RWPE2 (cell line): ENCODE results near the gene WWOX.

ENCODE experiments used
- ATAC-seq: fragments of 200-7000 bp; cut with Tn5 transposase; 3 replicates; pipeline ENCODE4 v1.9.1; 2021; ENCODE audit warnings: low read depth
- DNase-seq: peaks from one replicate; pipeline ENCODE4 v3.0.0-alpha.2; 2020; ENCODE audit warnings: low spot score
- H3K27ac ChIP-seq: fragments of 450-650 bp; 2 replicates; pipeline ENCODE4 v1.5.1; 2017; ENCODE audit warnings: mild to moderate bottlenecking; ENCODE audit not compliant: poor library complexity, severe bottlenecking
- H3K27me3 ChIP-seq: fragments of 250-450 bp; sonication (Bioruptor Pico); 2 replicates; pipeline ENCODE4 v1.5.1; 2021; ENCODE audit warnings: mild to moderate bottlenecking, moderate library complexity; ENCODE audit not compliant: insufficient read depth, poor library complexity, severe bottlenecking
- H3K36me3 ChIP-seq: fragments of 250-450 bp; sonication (Bioruptor Pico); 2 replicates; pipeline ENCODE4 v1.5.1; 2020; ENCODE audit warnings: low read depth, mild to moderate bottlenecking, moderate library complexity
- H3K4me1 ChIP-seq: fragments of 250-450 bp; sonication (Bioruptor Pico); 2 replicates; pipeline ENCODE4 v1.5.1; 2021; ENCODE audit warnings: mild to moderate bottlenecking, moderate library complexity; ENCODE audit not compliant: insufficient read depth, poor library complexity, severe bottlenecking
- H3K4me3 ChIP-seq: fragments of 250-450 bp; sonication (Bioruptor Pico); 2 replicates; pipeline ENCODE4 v1.5.1; 2021; ENCODE audit warnings: mild to moderate bottlenecking, moderate library complexity; ENCODE audit not compliant: severe bottlenecking
- H3K9me3 ChIP-seq: fragments of 250-450 bp; sonication (Bioruptor Pico); 2 replicates; pipeline ENCODE4 v1.5.1; 2021; ENCODE audit warnings: mild to moderate bottlenecking, moderate library complexity; ENCODE audit not compliant: severe bottlenecking
- CTCF ChIP-seq: fragments of 450-650 bp; IDR thresholded peaks from one replicate; pipeline ENCODE4 v1.5.1; 2017; ENCODE audit warnings: mild to moderate bottlenecking, moderate library complexity; ENCODE audit not compliant: poor library complexity, severe bottlenecking

WWOX gene

GRCh38 chr16:78060809-78061208, 38.6 kb upstream of the WWOX start:
- ATAC-seq = no peak
- H3K4me1 ChIP-seq = no peaks in the 10 kb centered on the region
- no peak overlapping the region for H3K4me3 ChIP-seq
- no peaks in the 10 kb centered on the region for H3K36me3 ChIP-seq
- no peak overlapping the region for H3K27ac ChIP-seq
- peaks cover 5% of the 10 kb centered on the region for H3K27me3 ChIP-seq
- H3K9me3 ChIP-seq = no peaks in the 10 kb centered on the region
- DNase-seq = no peak
- no peak for TF ChIP-seq CTCF

GRCh38 chr16:78065319-78065718, 34.1 kb upstream of the WWOX start:
- no peaks in the 10 kb centered on the region for H3K4me1 ChIP-seq
- no peaks in the 10 kb centered on the region for H3K36me3 ChIP-seq
- H3K27ac ChIP-seq = no peak overlapping the region
- DNase-seq = no peak
- H3K27me3 ChIP-seq = peaks cover 5% of the 10 kb centered on the region
- ATAC-seq = no peak
- no peak overlapping the region for H3K4me3 ChIP-seq
- no peak for TF ChIP-seq CTCF
- no peaks in the 10 kb centered on the region for H3K9me3 ChIP-seq

DNA sequence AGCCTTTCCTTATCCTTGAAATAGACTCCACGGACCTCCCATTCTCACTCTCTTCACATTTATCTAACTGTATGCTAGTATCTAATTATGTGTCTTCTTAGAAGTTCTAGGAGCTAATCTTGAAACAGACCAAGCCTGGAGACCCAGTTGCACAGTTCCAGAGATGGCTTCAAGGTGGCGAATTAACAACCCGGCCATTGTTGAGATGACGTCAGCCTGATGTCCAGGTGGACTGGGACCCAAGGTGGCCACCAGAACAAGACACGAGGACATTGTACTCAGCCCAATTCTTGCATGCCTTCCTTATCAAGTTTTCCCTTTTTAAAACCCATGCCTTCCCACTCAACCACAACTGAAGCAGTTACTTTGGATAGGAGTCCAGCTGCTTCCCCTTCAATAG, 29.5 kb upstream of the WWOX start:
- no peak overlapping the region for H3K27ac ChIP-seq
- H3K4me1 ChIP-seq = no peaks in the 10 kb centered on the region
- peaks cover 3% of the 10 kb centered on the region for H3K27me3 ChIP-seq
- no peaks in the 10 kb centered on the region for H3K9me3 ChIP-seq
- H3K4me3 ChIP-seq = no peak overlapping the region
- H3K36me3 ChIP-seq = no peaks in the 10 kb centered on the region
- TF ChIP-seq CTCF = no peak
- ATAC-seq (no peak), DNase-seq (no peak)

GRCh38 chr16:78072275-78072674, 27.2 kb upstream of the WWOX start:
- no peak for DNase-seq
- no peak for TF ChIP-seq CTCF
- no peaks in the 10 kb centered on the region for H3K4me1 ChIP-seq
- H3K9me3 ChIP-seq = no peaks in the 10 kb centered on the region
- no peak overlapping the region for H3K27ac ChIP-seq
- H3K4me3 ChIP-seq = no peak overlapping the region
- H3K36me3 ChIP-seq = no peaks in the 10 kb centered on the region
- 0 out of 3 replicates have a peak, but pooled peaks have one; percentile 49 for ATAC-seq
- no peaks in the 10 kb centered on the region for H3K27me3 ChIP-seq

DNA sequence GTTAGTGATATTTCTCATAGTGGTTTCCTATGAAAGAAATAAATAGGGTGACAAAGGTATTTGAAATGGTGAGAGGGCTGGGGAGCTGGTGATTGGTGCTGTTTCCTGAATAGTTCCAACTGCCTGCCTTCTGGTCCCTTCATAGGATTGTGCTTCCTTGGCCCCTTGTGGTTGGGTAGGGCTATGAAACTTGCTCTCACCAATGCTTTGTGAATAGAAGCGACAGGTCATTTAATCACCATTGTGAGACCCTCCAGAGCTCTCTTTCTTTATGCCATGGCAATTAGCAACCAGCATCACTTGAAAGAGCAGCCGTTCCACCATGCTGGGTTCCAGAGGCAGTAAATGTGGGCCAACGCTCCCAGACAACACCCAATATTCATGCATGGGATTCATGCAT, 23.7 kb upstream of the WWOX start:
- H3K9me3 ChIP-seq = no peaks in the 10 kb centered on the region
- no peak overlapping the region for H3K4me3 ChIP-seq
- H3K27ac ChIP-seq = no peak overlapping the region
- DNase-seq (no peak), ATAC-seq (no peak)
- H3K4me1 ChIP-seq = no peaks in the 10 kb centered on the region
- H3K36me3 ChIP-seq = no peaks in the 10 kb centered on the region
- TF ChIP-seq CTCF = no peak
- no peaks in the 10 kb centered on the region for H3K27me3 ChIP-seq
